G401.6 (cell line): ENCODE results near the gene SSR1.
A peak's percentile ranks its signal among the peaks of the same experiment; 100 is the strongest.

ENCODE experiments used
- FAIRE-seq: peaks from 2 replicates; lab custom pipeline; 2012; peaks lifted over from hg19 to GRCh38; lab: Jason Lieb, UNC

Gene SSR1

DNA sequence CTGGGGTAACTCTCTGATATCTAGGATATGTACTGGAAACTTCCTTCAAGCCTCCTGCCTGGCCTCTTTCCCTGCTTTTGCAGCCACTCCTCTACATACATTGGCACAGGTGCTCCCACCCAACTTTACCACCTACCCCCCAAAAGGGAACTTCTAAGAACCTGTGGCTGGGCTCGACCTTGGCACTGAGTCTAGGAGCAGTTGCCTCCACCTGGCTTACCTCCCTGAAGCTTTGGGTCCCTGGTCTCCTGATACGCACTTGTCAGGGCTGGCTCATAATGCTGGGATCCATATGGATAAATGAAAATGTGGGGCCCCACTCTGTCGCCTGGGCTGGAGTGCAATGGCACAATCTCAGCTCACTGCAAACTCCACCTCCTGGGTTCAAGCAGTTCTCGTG, 56.2 kb downstream of the SSR1 start:
- no peak for FAIRE-seq

DNA sequence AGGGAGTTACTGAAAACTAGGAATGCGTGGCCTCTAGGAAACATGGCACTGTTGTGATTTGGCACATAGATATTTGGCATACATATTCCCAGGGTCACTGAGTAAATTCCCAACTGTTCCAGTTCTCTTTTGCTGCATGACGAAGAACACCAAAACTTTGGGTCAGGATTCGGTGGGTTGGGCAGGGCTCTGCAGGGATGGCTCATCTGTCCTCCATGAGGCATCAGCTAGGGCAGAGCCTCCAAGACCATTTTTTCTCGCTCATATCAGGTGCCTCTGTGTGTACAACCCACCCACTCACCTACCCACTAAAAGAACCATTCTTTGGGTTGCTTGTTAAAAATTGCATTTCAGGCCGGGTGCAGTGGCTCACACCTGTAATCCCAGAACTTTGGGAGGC, 57.1 kb downstream of the SSR1 start:
- no peak for FAIRE-seq

DNA sequence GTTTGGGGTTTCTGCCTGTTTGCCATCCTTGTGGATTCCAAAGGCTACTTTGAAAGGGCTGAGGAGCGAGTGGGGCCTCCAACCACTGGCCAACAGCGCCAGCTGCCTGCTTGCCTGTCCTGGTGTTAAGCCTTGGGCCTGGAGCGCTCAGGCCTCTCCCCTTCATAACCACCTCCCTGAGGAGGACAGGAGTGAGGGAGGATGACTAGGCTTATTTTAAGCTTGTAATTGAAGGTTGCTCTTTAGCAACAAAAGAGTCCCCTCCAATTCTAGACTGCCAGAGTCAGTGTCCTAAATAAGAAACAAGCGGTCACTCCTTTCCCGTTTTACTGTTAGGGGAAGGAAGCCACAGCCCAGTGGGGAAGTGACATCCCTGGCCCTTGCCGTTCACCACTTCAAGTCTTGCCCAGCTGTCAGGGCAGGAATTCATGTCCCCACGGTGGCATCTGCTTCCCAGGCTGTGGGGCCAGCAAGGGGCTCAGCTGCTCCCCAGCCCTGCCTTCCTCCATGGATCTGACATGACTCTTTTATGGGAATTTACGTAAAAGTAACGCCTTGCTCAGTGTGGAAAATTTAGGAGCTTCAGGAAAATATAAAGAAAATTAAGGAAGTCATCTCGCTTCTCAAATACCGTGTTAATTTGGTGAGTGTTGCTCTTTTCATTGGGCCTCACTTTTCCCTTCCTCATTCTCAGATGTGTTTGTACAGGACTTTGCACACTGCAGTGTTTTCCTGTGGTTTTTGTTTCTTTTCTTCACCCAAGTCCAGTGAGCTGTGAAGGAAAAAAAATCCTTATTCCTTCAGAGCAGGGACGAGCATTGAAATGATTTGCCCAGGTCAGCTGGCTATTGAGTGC, 57.8 kb downstream of the SSR1 start:
- FAIRE-seq: no peak

DNA sequence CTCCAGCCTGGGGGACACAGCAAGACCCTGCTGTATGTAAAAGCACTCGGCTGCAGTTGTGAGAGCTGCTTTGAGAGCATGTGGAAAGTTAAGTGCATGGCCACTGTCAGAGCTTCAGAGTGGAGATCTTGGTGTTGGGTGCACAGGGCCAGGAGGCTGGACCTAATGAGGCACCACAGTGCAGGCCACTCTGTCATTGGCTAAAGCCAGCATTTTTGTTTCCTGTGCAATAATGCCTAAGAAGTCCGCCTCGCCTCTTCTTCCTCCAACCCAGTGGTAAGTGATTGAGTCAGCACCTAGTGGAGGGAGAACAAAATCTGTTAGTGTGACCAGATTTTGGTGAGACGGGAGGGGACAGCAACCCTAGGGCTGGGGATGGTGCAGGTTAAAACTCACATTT, 60.6 kb downstream of the SSR1 start:
- FAIRE-seq: no peak

DNA sequence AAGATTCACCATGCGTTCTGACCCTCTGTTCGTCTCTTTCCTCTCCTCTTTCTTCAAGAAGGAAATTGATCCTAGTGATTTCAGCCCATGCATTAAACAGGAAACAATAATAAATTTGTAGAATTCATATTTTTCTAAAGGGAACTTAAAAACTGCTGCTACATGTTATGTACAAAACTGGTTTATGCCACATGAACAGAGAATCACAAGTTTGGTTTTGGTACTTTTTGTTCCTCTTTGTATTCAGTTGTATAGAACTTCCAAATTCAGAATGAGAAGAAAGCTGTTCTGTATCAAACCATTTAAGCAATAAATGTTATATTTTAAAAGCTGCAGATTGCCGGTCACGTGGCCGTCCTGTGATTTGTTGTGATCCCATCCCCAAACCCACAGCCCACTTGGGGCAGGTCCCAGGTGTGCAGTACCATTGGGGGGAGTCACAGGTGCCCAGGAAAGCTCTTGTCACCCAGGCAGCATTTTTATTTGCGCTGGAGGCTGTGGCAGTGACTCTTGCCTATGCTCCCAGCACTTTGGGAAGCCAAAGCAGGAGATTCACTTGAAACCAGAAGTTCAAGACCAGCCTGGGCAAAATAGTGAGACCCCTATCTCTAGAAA, 61.2 kb downstream of the SSR1 start:
- no peak for FAIRE-seq

DNA sequence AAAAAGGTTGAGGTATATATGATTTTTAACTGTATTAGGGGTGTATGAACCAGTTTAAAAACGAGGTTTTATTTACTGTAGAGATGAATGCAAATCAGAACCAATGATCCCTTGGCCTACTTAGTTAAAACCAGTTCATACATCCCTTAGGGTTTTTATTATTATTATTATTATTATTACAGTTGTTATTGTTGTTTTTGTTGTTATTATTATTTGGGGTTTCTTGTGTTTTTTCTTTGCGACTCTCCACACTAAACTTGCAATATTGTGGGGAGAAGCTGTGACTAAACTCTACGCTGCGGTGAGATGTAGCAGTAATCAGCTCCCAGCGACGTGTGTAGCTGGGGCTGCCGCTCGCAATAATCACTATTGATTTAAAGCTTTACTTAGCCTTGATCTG, 62.2 kb downstream of the SSR1 start:
- FAIRE-seq: no peak

DNA sequence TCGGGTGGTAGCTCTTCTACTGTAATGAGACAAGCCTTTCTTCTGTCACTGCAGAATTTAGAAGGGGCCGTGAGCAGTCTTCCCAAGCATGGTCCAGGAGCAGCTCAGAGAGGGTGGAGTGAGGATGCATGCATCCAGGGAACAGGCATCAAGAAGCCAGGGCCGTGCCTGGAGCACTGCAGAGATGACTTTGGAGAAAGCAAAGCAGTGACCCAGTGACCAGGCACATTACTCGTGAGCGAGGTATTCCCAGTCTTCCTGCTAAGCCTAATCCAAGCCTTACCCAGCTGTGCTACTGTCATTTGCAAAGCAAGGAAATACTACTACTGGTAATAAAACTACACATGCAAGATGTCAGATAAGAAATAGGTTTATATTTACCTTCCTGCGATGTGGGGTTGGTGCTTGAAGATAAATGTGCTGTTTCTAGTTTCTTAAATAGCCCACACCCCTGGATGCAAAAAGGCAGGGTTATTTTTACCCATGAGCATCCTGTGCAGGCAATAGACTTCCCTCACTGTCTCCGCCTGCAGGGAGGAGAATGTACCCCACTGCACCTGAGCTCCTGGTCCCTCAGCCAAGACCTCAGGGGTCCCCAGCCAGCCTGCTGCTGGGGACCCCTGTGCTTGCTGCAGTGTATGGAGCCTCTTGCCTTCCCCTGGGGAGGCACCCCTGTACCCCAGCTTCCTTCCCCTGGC, 62.9 kb downstream of the SSR1 start:
- FAIRE-seq: no peak

DNA sequence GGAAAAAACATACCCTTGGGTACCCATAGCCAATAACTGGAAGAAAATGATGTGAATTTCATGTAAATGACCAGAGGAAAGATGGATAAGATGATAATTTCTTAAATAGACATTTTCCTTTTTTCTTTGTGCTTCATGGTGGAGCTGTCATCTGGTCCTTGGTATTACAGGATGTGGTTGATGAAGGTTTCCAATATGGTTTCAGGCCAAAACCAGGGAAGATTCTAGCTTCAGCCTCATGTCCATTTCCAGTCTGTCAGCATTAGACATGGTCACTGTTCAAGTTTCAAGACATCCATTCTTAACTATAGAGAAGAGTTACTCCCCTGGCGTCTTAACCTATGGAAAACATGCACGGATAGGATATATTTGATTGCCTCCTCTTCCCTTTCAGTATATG, 63.6 kb downstream of the SSR1 start:
- FAIRE-seq: no peak

DNA sequence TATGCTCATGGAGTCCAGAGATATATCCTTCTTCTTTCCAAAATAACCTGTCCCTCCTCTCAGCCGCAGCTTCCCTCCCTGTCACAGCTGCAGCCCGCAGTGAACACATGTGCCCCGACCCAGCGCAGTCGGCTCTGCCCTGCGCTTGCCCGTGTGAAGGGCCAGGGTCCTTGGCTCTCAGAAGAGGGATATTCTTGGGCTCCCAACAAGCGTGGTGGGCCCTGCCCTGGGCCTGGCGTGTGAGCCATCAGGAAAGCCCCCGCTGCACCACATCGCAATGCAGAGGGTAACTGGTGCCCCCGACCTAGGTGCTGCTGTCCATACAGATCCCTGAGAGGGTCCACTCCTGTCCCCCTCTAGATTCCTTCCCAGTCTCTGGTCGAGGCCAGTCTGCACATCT, 65.2 kb downstream of the SSR1 start:
- FAIRE-seq: no peak

DNA sequence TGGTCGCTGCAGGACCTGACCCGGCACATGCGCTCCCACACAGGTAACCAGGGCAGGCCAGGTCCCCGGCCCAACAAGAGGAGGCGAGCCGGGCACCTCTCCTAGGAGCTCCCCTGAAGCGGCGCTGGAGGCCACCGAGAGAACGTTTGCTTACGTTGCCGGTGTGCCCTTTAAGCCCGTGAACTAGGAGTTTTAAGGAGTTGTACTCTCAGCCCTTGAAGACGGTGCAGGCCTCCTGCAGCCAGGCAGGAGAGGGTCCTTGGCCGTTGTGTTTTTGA, 65.9 kb downstream of the SSR1 start:
- FAIRE-seq: no peak

DNA sequence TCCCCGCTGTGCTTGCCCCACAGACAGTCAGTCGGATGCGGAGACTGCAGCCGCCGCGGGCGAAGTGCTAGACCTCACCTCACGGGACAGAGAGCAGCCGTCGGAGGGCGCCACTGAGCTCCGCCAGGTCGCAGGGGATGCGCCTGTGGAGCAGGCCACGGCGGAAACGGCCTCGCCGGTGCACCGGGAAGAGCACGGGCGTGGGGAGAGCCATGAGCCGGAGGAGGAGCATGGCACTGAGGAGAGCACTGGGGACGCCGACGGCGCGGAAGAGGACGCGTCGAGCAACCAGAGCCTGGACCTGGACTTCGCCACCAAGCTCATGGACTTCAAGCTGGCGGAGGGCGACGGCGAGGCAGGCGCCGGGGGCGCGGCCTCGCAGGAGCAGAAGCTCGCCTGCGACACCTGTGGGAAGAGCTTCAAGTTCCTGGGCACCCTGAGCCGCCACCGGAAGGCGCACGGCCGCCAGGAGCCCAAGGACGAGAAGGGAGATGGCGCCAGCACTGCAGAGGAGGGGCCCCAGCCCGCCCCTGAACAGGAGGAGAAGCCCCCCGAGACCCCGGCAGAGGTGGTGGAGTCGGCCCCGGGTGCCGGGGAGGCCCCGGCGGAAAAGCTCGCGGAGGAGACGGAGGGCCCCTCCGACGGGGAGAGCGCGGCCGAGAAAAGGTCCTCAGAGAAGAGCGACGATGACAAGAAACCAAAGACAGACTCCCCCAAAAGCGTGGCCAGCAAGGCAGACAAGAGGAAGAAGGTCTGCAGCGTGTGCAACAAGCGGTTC, 66.4 kb downstream of the SSR1 start:
- FAIRE-seq: no peak

DNA sequence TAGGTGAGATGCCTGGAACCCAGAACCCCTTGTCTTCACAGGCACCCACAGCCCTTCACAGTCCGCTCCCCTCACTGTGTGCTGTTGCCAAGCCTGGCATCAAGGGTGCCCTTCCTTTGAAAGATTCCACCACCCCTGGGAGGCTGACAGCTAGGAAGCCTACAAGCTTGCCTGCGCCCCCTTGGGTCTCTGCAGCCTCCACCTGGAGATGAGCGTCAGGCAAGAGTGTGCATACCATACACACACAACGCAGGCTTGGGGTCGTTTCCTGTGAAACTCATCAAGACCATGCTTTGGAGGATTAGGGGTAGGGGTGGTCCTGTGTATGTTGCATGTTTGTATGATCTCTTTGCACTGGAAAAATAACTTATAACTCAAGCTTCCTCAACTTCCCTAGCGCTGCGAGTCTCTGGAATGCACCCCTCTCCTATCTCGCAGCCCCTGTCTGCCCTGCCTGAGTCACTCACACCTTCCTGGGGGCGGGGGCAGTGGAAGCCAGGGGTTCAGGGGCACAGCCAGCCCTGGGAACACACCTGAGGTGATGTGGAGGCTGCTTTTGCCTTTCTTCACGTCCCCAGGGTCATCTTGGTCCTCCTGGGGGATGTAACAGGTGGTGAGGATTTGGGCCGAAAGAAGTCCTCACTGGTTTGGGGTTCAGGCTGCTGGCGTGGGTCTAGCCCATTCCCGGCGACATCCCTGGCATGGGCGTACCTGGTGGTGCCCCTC, 67.2 kb downstream of the SSR1 start:
- FAIRE-seq: no peak

DNA sequence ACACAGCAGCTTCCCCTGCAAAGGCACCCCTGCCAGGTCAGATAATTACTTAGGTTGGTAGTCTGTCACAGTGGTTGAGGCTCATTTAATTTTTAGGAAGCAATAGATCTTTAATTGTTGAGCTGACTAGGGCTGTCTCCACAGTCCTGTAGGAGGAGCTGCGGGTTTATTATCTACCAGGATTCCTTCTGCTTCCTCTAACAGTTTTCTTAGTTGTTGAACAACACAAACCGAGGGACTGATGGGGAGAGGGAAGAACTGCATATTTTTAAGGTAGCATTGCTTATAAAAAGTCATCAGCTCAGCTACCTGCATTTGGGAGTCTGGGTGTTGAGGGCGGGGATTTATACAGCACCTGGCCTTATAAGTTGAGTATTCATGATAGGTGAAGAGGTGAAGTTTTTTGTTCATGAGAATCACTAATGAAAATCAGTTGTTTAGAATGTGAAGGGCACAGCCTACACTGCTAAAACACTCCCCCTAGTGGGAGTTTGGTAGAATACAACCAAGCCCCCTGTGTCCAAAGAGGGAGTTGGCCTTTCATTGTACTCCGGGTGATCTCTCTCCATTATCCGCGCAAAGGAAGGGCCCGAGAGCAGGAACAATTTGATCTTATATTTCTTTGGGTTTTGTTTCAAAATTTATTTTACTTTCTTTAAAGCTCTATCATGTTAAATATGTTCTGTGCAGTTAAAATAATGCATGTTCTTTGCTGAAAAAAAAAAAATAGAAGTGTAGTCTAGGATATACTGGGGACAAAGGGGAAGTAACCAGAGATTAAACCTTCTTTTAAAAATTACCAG, 69.6 kb downstream of the SSR1 start:
- peak; percentile 77 for FAIRE-seq

DNA sequence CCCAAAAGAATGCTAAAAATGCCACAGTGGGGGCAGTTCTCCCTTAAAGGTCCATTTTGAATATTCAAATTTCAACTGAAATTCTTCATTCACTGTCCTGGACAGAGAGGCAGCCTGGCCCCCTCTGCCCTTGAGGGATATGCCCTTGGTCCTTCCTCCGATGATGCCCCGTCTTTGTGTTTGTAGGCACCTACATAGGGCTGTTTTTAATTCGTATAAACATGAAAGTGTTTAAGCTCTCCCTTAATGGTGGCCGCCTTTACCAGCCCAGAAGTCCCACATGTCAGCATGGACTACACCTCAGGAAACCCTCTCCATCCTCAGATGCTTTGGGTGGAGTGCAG, 70.2 kb downstream of the SSR1 start:
- FAIRE-seq: no peak

DNA sequence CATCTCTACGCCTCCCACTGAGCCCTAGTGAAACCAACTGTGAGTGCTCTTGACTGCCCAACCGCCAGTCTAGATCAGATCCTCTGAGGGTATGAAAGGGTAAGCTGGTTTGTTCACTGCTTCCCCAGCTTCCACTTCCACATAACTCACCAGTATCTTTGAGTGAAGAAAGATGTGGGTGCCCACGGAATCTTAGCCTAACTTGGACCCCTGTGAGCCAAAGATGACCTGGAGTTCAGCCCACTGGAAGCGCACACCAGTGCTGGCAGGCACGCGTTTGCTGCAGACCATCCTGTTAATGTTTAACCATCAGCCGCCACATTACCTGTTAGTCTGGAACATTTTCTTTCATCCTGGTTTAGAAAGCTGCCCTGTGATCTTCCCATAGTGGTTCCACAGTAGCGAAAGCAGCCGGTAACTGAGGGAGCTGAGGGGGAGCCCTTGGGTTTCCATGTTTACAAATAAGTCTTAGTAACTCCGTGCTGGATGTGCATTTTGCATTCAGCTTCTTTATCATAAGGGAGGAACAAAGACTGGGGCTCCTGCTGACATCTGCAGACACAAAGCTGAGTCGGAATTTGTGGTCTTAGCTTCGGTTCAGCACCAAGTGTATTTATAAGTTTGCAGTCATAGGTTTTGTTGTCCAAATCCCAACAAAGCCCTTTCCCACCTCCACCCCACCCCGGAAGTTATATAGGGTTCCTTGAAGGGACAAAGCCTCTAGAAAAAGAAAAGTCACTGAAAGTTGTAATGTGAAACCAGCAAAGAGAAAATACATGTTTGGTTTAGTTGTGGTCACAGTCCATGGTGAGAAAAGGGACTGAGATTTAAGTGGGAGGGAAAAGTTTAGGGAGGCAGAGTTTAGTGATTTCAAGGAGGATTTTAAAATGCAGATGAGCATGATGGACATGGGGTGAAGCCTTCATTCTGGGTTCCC, 71.0 kb downstream of the SSR1 start:
- FAIRE-seq: no peak

DNA sequence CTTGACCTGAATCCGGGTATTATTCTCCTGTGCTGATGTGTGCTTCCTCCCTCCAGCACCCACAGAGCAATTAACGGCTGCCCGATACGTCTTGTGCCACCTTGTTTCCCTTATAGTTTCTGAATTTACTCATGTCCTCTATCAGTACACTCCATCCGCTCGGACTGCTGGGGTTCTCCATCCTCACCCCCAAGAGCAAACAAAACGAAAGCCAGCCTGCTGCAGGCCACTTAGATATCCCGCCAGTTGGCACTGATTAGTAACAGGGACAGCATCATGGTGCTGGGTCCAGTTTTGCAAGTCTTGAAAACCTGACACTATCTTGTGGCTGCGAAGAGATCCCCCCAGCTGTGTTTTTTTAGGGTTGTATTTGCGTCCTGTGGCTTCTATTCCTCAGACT, 71.8 kb downstream of the SSR1 start:
- FAIRE-seq: no peak

DNA sequence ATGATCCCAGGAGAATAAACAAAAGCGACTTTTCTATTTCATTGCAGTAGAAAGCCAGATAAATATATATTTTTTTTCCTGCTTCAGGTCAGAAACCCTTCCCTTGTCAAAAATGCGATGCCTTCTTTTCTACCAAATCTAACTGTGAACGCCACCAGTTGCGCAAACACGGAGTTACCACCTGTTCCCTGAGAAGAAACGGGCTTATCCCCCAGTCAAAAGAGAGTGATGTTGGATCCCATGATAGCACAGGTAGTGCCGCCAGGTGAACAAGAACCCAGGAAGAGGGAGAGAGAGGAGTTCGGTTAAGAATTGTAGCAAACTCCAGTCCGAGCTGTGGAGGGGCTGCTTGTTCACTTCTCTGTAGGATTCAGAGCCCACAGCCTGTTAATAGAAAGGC, 72.6 kb downstream of the SSR1 start:
- no peak for FAIRE-seq

DNA sequence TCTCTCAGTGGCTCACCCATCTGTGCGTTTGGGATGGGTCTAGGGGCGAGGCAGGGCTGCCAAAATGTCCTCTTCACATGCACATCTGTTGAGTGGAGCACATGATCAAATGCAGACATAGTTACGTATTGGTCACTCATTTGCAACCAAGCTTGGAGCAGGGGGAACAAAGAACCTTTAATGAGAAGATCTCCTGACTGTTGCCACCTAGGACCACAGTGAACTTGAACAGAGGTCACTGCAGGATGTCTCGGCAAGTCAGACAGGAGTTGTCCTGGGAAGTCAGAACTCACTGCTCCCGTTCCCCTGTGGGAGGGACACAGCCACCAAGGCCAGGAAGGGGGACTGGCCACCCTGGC, 73.4 kb downstream of the SSR1 start:
- no peak for FAIRE-seq

DNA sequence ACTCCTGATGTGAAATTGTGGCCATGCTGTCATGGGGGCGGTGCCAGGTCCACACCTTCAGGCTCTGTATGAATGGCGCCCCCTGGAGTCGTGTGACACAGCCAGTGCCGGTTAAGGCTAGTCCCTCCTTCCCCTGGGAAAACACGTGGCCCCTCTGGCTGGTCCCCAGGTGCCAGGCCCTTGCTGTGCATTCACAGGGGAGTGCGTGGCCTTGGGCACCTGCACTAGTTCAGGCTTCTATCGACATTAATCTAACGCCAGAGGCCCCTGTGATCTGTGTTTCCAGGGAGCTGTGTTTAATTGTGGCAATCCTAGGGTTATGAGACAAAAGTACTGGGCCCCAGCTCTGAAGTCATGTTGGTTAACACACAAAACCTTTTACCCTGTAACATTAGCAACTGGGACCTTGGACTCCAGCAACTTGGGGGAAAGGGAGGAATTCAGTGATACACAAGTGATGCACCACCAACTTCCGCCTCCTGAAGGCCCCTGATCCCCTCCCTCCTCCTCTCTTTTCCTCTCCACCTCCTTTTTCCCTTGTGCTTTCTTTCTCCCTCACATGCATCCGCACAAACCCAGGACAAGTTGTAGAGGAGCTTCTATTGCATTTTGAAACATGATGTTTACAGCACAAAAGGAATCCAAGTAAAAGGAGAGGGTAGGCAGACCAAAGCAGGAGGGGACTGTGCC, 74.0 kb downstream of the SSR1 start:
- no peak for FAIRE-seq

DNA sequence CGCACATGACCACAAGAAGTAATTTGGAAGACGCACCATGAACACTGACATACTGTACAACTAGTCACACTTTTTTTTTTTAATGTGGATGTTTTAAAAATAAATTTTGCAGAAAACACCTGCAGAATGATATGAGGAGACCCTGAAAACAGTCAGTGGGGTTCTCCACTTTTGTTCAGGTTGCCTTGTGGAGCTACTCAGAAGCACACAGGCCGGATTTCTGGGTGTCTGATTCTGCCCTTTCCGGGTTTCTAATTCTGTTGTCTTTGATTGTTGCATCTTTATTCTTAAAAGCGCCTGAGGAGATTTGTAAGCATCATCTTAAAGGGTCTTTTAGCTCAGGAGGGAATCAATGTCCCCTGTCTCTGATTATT, 74.5 kb downstream of the SSR1 start:
- no peak for FAIRE-seq
